Activated CD4-positive, CD25-positive, alpha-beta regulatory T cell (primary cell): Measurements from ENCODE around the gene HMGN4.

ENCODE experiments used
- DNase-seq, 4 experiments: peaks; one replicate each; lab custom pipeline; 2025; lab: John Stamatoyannopoulos, UW

Gene HMGN4

GRCh38 chr6:26577720-26578072 lies 39.5 kb downstream of the HMGN4 start:
- no peak for DNase-seq

GRCh38 chr6:26578279-26578678 lies 40.1 kb downstream of the HMGN4 start:
- no peak for DNase-seq

- DNase-seq: no peak
Measured at GRCh38 chr6:26578741-26579140, 40.6 kb downstream of the HMGN4 start.

DNA sequence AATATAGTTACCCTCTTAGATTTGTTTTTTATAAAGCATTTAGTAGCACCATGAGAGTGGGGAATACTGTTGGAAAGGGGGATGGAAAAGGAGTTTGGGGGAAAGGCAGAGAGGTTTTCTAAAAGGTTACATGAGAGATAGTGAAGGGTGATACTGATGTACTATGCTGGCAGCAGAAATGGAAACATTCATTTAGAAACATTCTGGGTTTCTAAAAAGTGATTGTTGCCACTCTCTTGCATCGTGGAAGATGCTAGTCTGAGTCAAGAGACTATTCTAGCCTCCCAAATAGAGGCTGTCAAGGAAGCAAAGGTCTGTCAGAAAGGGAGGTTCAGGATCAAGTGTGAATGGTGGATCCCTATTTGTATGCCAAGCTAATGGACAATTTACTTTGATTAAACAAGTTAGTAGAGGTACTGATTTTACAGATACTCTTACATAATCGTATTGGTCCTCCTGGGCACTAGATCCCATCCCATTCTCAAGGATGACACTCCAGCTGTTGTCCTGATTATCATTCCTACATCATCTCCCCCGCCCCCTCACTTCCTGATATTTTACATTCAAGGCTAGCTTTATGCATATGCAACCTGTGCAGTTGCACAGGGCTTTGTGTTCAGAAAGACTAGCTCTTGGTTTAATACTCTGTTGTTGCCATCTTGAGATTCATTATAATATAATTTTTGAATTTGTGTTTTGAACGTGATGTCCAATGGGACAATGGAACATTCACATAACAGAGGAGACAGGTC lies 43.2 kb downstream of the HMGN4 start:
- DNase-seq: no peak

DNA sequence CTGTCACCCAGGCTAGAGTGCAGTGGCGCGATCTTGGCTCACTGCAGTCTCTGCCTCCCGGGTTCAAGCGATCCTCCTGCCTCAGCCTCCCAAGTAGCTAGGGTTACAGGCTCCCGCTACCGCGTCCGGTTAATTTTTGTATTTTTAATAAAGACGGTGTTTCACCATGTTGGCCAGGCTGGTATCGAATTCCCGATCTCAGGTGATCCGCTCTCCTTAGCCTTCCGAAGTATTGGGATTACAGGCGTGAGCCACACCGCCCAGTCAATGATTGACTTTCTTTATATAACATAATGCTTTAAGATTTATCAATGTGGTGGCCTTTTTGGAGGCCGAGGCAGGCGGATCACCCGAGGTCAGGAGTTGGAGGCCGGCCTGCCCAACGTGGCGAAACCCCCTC lies 50.8 kb downstream of the HMGN4 start:
- DNase-seq: no peak

GRCh38 chr6:26592649-26593048 lies 54.5 kb downstream of the HMGN4 start:
- no peak for DNase-seq

- DNase-seq: no peak
Measured at GRCh38 chr6:26593278-26594130, 55.3 kb downstream of the HMGN4 start.

- no peak for DNase-seq
Measured at GRCh38 chr6:26594131-26594498, 55.9 kb downstream of the HMGN4 start.

GRCh38 chr6:26594730-26595632 lies 56.8 kb downstream of the HMGN4 start:
- no peak for DNase-seq

GRCh38 chr6:26595669-26596269 lies 57.6 kb downstream of the HMGN4 start:
- peak; percentile 65 to 85 (median 75) for DNase-seq
